Motor neuron (in vitro differentiated cells): ENCODE results near the gene PIGC. TPM values are rescaled to one million over a fixed set of nuclear protein-coding genes. Genes with fewer than 3 reads are reported as not detected.
"Not testable (repeated sequence)": the region's sequence is repeated elsewhere in the genome, so short reads cannot be mapped to it uniquely, and the experiment has no call there.

Experiments
- ATAC-seq, 8 experiments: fragments of 200-7000 bp; cut with Tn5 transposase; replicated peaks in 6 of 8; 2 replicates each; pipeline ENCODE4 v1.8.0; 2021; ENCODE audit warnings: mild to moderate bottlenecking in 8 of 8, moderate library complexity in 8 of 8
- H3K27ac ChIP-seq, 2 donors: fragments of 250-450 bp; sonication (Bioruptor Pico); 2 replicates each; pipeline ENCODE4 v1.9.0; 2021; ENCODE audit warnings: antibody characterized with exemption in 2 of 2, mild to moderate bottlenecking in 2 of 2, moderate library complexity in 1 of 2
- H3K4me1 ChIP-seq, 2 donors: fragments of 250-450 bp; sonication (Bioruptor Pico); replicated peaks in 1 of 2; 2 replicates each; pipeline ENCODE4 v1.6.1; 2021; ENCODE audit warnings: antibody characterized with exemption in 2 of 2, mild to moderate bottlenecking in 2 of 2, moderate library complexity in 1 of 2
- H3K4me3 ChIP-seq, 5 donors: fragments of 250-450 bp; sonication (Bioruptor Pico); 2 replicates each; pipeline ENCODE4 v1.9.0; 2021; ENCODE audit warnings: antibody characterized with exemption in 5 of 5, mild to moderate bottlenecking in 5 of 5, moderate library complexity in 4 of 5
- WGBS, 10 experiments: fragments of 450-650 bp; shearing (Covaris generic); methylation state at CpG; one replicate each; pipeline ENCODE4 v1.0.0; 2022; 5-methylcytosine and 5-hydroxymethylcytosine counted together
- in situ Hi-C, 9 experiments: fragments of 400-800 bp; cut with MboI; loops; one replicate each; pipeline ENCODE4 v1.15.0; 2021; ENCODE audit warnings: low sequenced_read_pairs in 9 of 9, low pct_unique_long_range_greater_than_20kb in 2 of 9; ENCODE audit not compliant: unreplicated experiment in 9 of 9
- total RNA-seq, 8 experiments: library from RNA; unstranded; fragments of 300-600 nt; gene quantifications; 2 replicates each; pipeline versions ENCODE4 v1.2.3 to v1.2.4, GENCODE V29; 2022

Gene PIGC
- total RNA-seq, 8 experiments from 2014 or later: 16.3 to 46.1 (median 35.9) TPM

- no peak overlapping the region for H3K4me3 ChIP-seq
- WGBS, 10 experiments: 58 to 100% (median 94%) methylated on average over 1 to 2 of the region's 2 CpGs
- in situ Hi-C loops: no loop called here
- peaks cover 8 to 10% of the 10 kb centered on the region in 2 donors for H3K4me1 ChIP-seq
- no peak overlapping the region for H3K27ac ChIP-seq
- no peak for ATAC-seq
Measured at GRCh38 chr1:172447641-172448040, 3.8 kb upstream of the PIGC start.

GRCh38 chr1:172446547-172446946 is 2.7 kb upstream of the PIGC start:
- Histone ChIP-seq H3K4me3 (no peak overlapping the region), H3K27ac (no peak overlapping the region), H3K4me1 (peaks cover 9 to 10% of the 10 kb centered on the region in 2 donors)
- in situ Hi-C loops: no loop called here
- ATAC-seq: no peak
- 29 to 92% (median 83%) methylated on average over 1 to 3 of the region's 3 CpGs; no CpG with 5 or more reads in 4 of the 10 experiments for WGBS, 10 experiments

- WGBS, 10 experiments: 57 to 94% (median 73%) methylated on average over 2 to 3 of the region's 3 CpGs
- in situ Hi-C loops: no loop called here
- Histone ChIP-seq H3K4me1 (peaks cover 3 to 7% of the 10 kb centered on the region in 2 donors), H3K27ac (no peak overlapping the region), H3K4me3 (peak overlapping the region; percentile 65 to 85 (median 75))
- no peak for ATAC-seq
Measured at GRCh38 chr1:172442843-172443565, 865 bp downstream of the PIGC start.

- H3K4me1 ChIP-seq: peaks cover 3 to 7% of the 10 kb centered on the region in 2 donors
- no peak overlapping the region for H3K27ac ChIP-seq
- in situ Hi-C loops: no loop called here
- no peak for ATAC-seq
- H3K4me3 ChIP-seq: no peak overlapping the region
- 100% methylated on average over 1 to 5 of the region's 6 CpGs; no CpG with 5 or more reads in 2 of the 10 experiments for WGBS, 10 experiments
Measured at GRCh38 chr1:172442404-172442803, 1.5 kb downstream of the PIGC start.

- 60 to 100% (median 94%) methylated on average over 1 to 2 of the region's 3 CpGs; no CpG with 5 or more reads in 7 of the 10 experiments for WGBS, 10 experiments
- in situ Hi-C loops, H3K27ac ChIP-seq, ATAC-seq, H3K4me3 ChIP-seq, H3K4me1 ChIP-seq: not testable (repeated sequence)
Measured at GRCh38 chr1:172437183-172437582, 6.7 kb downstream of the PIGC start.

- H3K4me1 ChIP-seq: no peaks in the 10 kb centered on the region
- no peak for ATAC-seq
- 40 to 93% (median 82%) methylated on average over 1 to 7 of the region's 9 CpGs; no CpG with 5 or more reads in 2 of the 10 experiments for WGBS, 10 experiments
- no peak overlapping the region for H3K27ac ChIP-seq
- no peak overlapping the region for H3K4me3 ChIP-seq
- in situ Hi-C loops: no loop called here
Measured at GRCh38 chr1:172431721-172432192, 12.1 kb downstream of the PIGC start.

- Histone ChIP-seq H3K4me1 (no peaks in the 10 kb centered on the region), H3K27ac (no peak overlapping the region), H3K4me3 (no peak overlapping the region)
- WGBS, 10 experiments: 83 to 100% (median 95%) methylated on average over 1 to 2 of the region's 2 CpGs; no CpG with 5 or more reads in 3 of the 10 experiments
- in situ Hi-C loops: no loop called here
- no peak for ATAC-seq
Measured at GRCh38 chr1:172431204-172431603, 12.7 kb downstream of the PIGC start.

GRCh38 chr1:172430128-172430454 is 13.8 kb downstream of the PIGC start:
- in situ Hi-C loops: no loop called here
- Histone ChIP-seq H3K4me1 (no peaks in the 10 kb centered on the region), H3K27ac (no peak overlapping the region), H3K4me3 (no peak overlapping the region)
- ATAC-seq: no peak
- WGBS, 10 experiments: 0 to 100% (median 75%) methylated on average over 1 of the region's 1 CpG

GRCh38 chr1:172429331-172430127 is 14.3 kb downstream of the PIGC start:
- in situ Hi-C loops: no loop called here
- Histone ChIP-seq H3K4me3 (no peak overlapping the region), H3K4me1 (no peaks in the 10 kb centered on the region), H3K27ac (no peak overlapping the region)
- WGBS, 10 experiments: 60 to 100% (median 100%) methylated on average over 1 of the region's 1 CpG; no CpG with 5 or more reads in 3 of the 10 experiments
- peak in 3 of 8 experiments; percentile 61 to 80 (median 77) for ATAC-seq

GRCh38 chr1:172427191-172427590 is 16.7 kb downstream of the PIGC start:
- 46 to 100% (median 95%) methylated on average over 1 to 2 of the region's 2 CpGs for WGBS, 10 experiments
- in situ Hi-C loops: no loop called here
- ATAC-seq: no peak
- Histone ChIP-seq H3K27ac (no peak overlapping the region), H3K4me1 (no peaks in the 10 kb centered on the region), H3K4me3 (no peak overlapping the region)

GRCh38 chr1:172425339-172425738 is 18.5 kb downstream of the PIGC start:
- Histone ChIP-seq H3K27ac (no peak overlapping the region), H3K4me3 (no peak overlapping the region), H3K4me1 (no peaks in the 10 kb centered on the region)
- 78 to 100% (median 89%) methylated on average over 1 to 3 of the region's 3 CpGs; no CpG with 5 or more reads in 4 of the 10 experiments for WGBS, 10 experiments
- in situ Hi-C loops: no loop called here
- no peak for ATAC-seq

GRCh38 chr1:172423336-172423735 is 20.5 kb downstream of the PIGC start:
- no peak for ATAC-seq
- no peaks in the 10 kb centered on the region for H3K4me1 ChIP-seq
- in situ Hi-C loops: loop anchor here in 4 of 9 experiments (25.0 kb wide), 2 partner anchors 386 to 411 kb away; no protein-coding TSS in a partner anchor
- 88 to 100% (median 95%) methylated on average over 1 to 2 of the region's 2 CpGs; no CpG with 5 or more reads in 3 of the 10 experiments for WGBS, 10 experiments
- H3K4me3 ChIP-seq: no peak overlapping the region
- no peak overlapping the region for H3K27ac ChIP-seq

- in situ Hi-C loops: loop anchor here in 4 of 9 experiments (25.0 kb wide), 2 partner anchors 385 to 410 kb away; no protein-coding TSS in a partner anchor
- Histone ChIP-seq H3K27ac (no peak overlapping the region), H3K4me1 (no peaks in the 10 kb centered on the region), H3K4me3 (no peak overlapping the region)
- WGBS, 10 experiments: 60 to 98% (median 88%) methylated on average over 1 to 5 of the region's 5 CpGs; no CpG with 5 or more reads in 3 of the 10 experiments
- no peak for ATAC-seq
Measured at GRCh38 chr1:172421974-172422604, 21.8 kb downstream of the PIGC start.
